Stimulated activated naive B cell treated with anti-CD40 and anti-IgM and Interleukin-4, amounts not matched to agents 10 μg/mL and 1 μg/mL and 100 μg/mL, for 72 hours (primary cell): ENCODE data around the gene RALGPS1.
"Not testable (repeated sequence)": the region's sequence is repeated elsewhere in the genome, so short reads cannot be mapped to it uniquely, and the experiment has no call there.

Experiments used
- ATAC-seq, 2 donors: fragments of 150-1000 bp; cut with Tn5 transposase; replicated peaks; 2 replicates each; pipeline ENCODE4 v1.10.0; 2021; ENCODE audit warnings: moderate library complexity in 1 of 2
- DNase-seq: peaks from one replicate; pipeline ENCODE4 v3.0.0; 2021
- H3K27ac Mint-ChIP-seq: one replicate; pipeline ENCODE4 v1.8.0; 2022; ENCODE audit warnings: mild to moderate bottlenecking, mixed read lengths
- H3K27me3 Mint-ChIP-seq, 2 donors: one replicate each; pipeline ENCODE4 v1.8.0; 2022; ENCODE audit warnings: mixed read lengths in 2 of 2
- H3K36me3 Mint-ChIP-seq, 2 donors: one replicate each; pipeline ENCODE4 v1.8.0; 2022; ENCODE audit warnings: mixed read lengths in 2 of 2, mild to moderate bottlenecking in 1 of 2
- H3K4me1 Mint-ChIP-seq, 2 donors: one replicate each; pipeline ENCODE4 v1.8.0; 2022; ENCODE audit warnings: mixed read lengths in 2 of 2, mild to moderate bottlenecking in 1 of 2
- H3K4me3 Mint-ChIP-seq, 2 donors: one replicate each; pipeline ENCODE4 v1.8.0; 2022; ENCODE audit warnings: mild to moderate bottlenecking in 2 of 2, mixed read lengths in 2 of 2, moderate library complexity in 1 of 2
- H3K9me3 Mint-ChIP-seq, 2 donors: one replicate each; pipeline ENCODE4 v1.8.0; 2022; ENCODE audit warnings: mixed read lengths in 2 of 2, mild to moderate bottlenecking in 1 of 2

The RALGPS1 gene

DNA sequence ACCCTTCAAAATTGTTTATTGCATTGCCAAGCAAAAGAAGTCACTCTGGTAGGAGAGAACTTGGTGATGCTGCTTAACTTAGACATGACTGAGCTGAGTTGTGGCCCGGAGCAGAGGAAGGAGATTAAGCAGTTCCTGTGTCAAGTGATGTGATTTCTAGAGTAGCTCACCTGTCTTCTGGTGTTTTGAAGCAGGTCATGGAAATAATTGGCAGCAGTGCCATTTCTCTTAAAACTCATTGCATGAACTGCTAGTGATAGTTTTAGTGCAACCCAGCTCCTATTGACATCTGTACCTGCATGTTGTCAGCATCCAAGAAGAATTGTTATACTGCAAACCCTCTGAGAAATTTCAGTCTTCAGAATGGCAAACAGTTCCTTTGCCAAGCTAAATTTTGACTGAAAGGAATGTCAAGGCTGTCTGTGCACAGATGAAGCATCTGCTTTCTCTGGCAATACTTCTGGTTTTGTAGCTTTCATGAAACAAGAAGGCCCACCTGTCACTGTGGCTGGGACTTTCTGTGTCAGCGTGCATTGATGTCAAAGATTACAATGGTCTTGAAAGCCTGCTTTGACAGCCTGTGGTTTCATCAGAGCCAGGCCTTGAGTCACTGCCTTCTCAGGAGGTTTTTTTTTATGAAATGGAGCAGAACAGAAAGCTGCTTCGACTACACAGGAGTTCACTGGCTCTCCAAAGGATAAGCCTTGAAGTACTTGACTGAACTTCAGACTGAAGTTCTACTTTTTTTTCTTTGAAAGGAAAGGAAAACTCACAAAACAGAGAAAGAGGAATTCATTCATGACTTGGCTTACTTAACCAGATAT is 90.6 kb downstream of the RALGPS1 start:
- DNase-seq (peak; percentile 46), ATAC-seq (peak; percentile 98)
- H3K27me3 Mint-ChIP-seq, result no peaks in the 10 kb centered on the region
- H3K9me3 Mint-ChIP-seq, result peaks cover 0 to 2% of the 10 kb centered on the region in 2 donors
- peak overlapping the region; percentile 73 for H3K27ac Mint-ChIP-seq
- H3K4me1 Mint-ChIP-seq, result peaks cover 19 to 21% of the 10 kb centered on the region in 2 donors
- H3K36me3 Mint-ChIP-seq, result peaks cover 0 to 3% of the 10 kb centered on the region in 2 donors
- H3K4me3 Mint-ChIP-seq, result no peak overlapping the region

DNA sequence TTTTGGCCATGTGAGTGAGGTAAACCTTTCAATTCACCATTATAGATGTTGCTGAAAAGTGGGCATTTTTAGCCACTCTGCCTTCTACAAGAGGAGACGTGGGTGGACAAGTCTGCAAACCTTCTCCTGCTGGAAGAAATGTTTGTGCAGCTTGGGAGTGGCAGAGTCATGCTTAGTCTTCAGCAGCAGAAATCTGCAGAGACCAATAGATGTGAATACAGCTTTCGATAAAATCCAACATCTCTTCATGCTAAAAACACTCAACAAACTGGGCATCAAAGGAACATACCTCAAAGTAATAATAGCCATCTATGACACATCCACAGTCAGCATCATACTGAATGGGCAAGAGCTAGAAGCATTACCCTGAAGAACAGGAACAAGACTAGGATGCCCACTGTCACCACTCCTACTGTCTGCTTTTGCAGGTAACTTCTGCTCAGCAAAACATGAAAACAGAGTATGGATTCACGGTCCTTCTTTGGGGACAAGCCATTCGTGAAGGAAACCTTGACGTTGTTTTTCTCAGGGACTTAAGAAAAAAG is 91.3 kb downstream of the RALGPS1 start:
- peak overlapping the region; percentile 73 for H3K27ac Mint-ChIP-seq
- no peak for DNase-seq
- peak; percentile 27 to 28 for ATAC-seq
- H3K9me3 Mint-ChIP-seq, result peaks cover 0 to 2% of the 10 kb centered on the region in 2 donors
- H3K4me1 Mint-ChIP-seq, result peaks cover 19 to 21% of the 10 kb centered on the region in 2 donors
- H3K36me3 Mint-ChIP-seq, result peaks cover 0 to 3% of the 10 kb centered on the region in 2 donors
- H3K27me3 Mint-ChIP-seq, result no peaks in the 10 kb centered on the region
- no peak overlapping the region for H3K4me3 Mint-ChIP-seq

DNA sequence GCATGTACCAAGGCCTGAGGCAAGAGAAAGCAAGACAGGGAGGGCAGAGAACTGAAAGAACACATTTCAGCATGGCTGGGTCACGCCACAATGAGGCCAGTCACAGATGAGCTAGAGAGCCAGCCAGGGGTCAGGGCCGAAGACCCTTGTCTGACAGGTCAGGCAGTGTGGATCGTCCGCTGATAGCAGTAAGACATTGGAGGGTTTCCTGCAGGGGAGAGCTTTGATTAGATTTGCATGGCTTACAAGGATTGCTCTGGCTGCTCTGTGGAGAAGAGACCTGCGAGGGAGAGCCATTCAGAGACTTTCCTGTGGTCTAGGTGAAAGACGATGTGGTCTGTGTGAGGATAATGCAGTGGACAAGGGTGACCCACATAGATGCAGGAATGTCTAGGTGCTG is 93.1 kb downstream of the RALGPS1 start:
- ATAC-seq, result no peak
- H3K4me1 Mint-ChIP-seq, result peaks cover 19 to 21% of the 10 kb centered on the region in 2 donors
- peaks cover 0 to 2% of the 10 kb centered on the region in 2 donors for H3K9me3 Mint-ChIP-seq
- no peak for DNase-seq
- no peaks in the 10 kb centered on the region for H3K27me3 Mint-ChIP-seq
- H3K36me3 Mint-ChIP-seq, result peaks cover 0 to 3% of the 10 kb centered on the region in 2 donors
- no peak overlapping the region for H3K4me3 Mint-ChIP-seq
- no peak overlapping the region for H3K27ac Mint-ChIP-seq

GRCh38 chr9:127008076-127008475 is 93.5 kb downstream of the RALGPS1 start:
- DNase-seq, result no peak
- H3K27ac Mint-ChIP-seq, result no peak overlapping the region
- no peak overlapping the region for H3K4me3 Mint-ChIP-seq
- H3K27me3 Mint-ChIP-seq, result no peaks in the 10 kb centered on the region
- H3K36me3 Mint-ChIP-seq, result peaks cover 0 to 3% of the 10 kb centered on the region in 2 donors
- ATAC-seq, result no peak
- peaks cover 0 to 2% of the 10 kb centered on the region in 2 donors for H3K9me3 Mint-ChIP-seq
- peaks cover 19 to 21% of the 10 kb centered on the region in 2 donors for H3K4me1 Mint-ChIP-seq

GRCh38 chr9:127011772-127012171 is 97.2 kb downstream of the RALGPS1 start:
- Mint-ChIP-seq H3K36me3 (peaks cover 0 to 2% of the 10 kb centered on the region in 2 donors), H3K4me1 (peaks cover 8% of the 10 kb centered on the region in 2 donors), H3K27ac (no peak overlapping the region), H3K9me3 (no peaks in the 10 kb centered on the region), H3K27me3 (no peaks in the 10 kb centered on the region), H3K4me3 (no peak overlapping the region)
- no peak for DNase-seq
- ATAC-seq, result no peak

DNA sequence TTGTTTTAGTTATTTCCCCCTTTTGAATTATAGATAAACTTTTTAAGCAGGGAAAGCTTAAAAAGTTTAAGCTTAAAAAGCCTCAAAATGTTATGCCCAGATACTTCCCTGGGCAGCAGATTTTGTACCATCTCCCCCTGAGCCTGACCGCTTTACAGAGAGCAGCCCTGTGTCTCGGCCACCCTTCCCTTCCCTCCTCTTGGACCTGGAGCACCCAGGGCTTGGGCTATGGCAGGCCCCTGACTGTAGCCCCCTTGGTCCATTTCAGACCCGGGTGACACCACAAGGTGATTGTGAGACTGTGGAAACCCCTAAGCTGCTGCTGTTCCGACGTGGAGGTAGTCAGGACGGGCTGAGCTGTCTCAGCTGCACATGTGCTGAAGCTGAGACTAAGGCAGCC is 97.7 kb downstream of the RALGPS1 start:
- no peak for ATAC-seq
- no peaks in the 10 kb centered on the region for H3K27me3 Mint-ChIP-seq
- DNase-seq, result no peak
- peaks cover 0 to 2% of the 10 kb centered on the region in 2 donors for H3K36me3 Mint-ChIP-seq
- peaks cover 7 to 8% of the 10 kb centered on the region in 2 donors for H3K4me1 Mint-ChIP-seq
- H3K4me3 Mint-ChIP-seq, result no peak overlapping the region
- H3K9me3 Mint-ChIP-seq, result no peaks in the 10 kb centered on the region
- H3K27ac Mint-ChIP-seq, result no peak overlapping the region

GRCh38 chr9:127013597-127013996 is 99.0 kb downstream of the RALGPS1 start:
- Mint-ChIP-seq H3K9me3 (no peaks in the 10 kb centered on the region), H3K36me3 (no peaks in the 10 kb centered on the region), H3K4me1 (no peaks in the 10 kb centered on the region), H3K27ac (no peak overlapping the region), H3K27me3 (no peaks in the 10 kb centered on the region), H3K4me3 (no peak overlapping the region)
- DNase-seq (no peak), ATAC-seq (no peak)

DNA sequence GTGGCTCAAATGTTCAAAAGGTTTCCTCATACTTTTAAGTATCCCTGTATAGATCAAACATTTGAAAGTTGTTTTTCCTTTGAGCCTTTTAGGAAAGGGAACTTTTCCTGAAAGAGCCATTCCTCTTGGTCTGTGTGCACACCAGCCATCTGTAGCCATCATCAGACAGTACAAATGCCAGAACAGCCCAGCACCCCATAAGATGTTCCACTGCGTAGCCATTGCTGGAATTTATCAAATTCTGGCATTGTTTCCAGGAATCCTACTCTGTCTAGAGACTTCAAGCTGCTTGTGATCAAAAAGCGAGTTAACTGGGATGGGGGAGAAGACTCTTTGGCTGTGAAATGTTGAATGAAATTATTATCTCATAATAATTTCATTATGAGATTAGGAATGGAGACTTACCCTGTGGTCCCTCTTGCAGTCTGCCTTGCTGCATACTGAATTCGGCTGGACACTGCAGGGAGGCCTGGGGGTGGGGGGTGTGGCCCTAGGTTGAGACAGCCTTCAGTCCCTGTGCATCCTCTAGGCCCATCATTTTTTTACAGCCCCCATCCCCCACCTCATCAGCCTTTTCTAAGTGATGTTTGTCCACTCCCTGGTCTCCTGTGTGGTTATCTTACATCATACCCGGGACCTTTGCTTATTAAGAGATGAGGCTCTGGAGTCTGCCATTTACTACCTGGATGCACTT is 99.8 kb downstream of the RALGPS1 start:
- Mint-ChIP-seq H3K27ac (no peak overlapping the region), H3K4me3 (no peak overlapping the region), H3K27me3 (no peaks in the 10 kb centered on the region), H3K36me3 (no peaks in the 10 kb centered on the region), H3K4me1 (no peaks in the 10 kb centered on the region), H3K9me3 (no peaks in the 10 kb centered on the region)
- no peak for ATAC-seq
- DNase-seq, result no peak

DNA sequence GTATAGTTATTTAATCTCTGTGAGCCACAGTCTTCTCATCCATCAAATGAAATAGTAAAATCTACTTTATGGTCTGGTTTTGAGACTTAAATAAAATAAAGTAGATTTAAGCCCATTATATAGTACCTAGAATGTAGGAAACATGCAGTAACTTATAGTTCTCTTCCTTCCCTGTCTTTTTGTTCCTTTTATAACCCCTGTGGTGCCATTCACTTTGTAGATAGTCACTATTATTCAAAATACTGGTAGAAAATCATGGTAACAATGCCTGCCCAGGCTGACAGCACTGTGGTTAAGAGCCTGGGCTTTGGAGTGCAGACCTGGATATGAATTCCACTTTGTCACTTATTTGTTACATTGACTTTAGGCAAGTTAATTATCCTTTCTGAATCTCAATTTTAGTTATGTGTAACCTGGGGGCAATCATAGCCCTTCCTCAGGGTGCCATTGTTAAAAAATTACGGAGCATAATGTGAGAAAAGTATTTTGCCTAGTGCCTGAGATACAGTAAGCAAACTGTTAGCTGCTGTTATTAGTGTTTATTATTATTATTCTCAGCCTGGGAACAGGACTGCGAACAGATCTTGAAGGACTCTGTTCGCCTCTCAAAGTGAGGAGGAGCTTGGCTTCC is 100.4 kb downstream of the RALGPS1 start:
- Mint-ChIP-seq H3K36me3 (no peaks in the 10 kb centered on the region), H3K9me3 (no peaks in the 10 kb centered on the region), H3K4me1 (no peaks in the 10 kb centered on the region), H3K4me3 (no peak overlapping the region), H3K27ac (no peak overlapping the region), H3K27me3 (no peaks in the 10 kb centered on the region)
- ATAC-seq, result no peak
- DNase-seq, result no peak

- Mint-ChIP-seq H3K4me3 (no peak overlapping the region), H3K9me3 (no peaks in the 10 kb centered on the region), H3K36me3 (no peaks in the 10 kb centered on the region), H3K27me3 (no peaks in the 10 kb centered on the region), H3K4me1 (no peaks in the 10 kb centered on the region), H3K27ac (no peak overlapping the region)
- no peak for ATAC-seq
- no peak for DNase-seq
These were observed 101.4 kb downstream of the RALGPS1 start for GRCh38 chr9:127015921-127016512.

DNA sequence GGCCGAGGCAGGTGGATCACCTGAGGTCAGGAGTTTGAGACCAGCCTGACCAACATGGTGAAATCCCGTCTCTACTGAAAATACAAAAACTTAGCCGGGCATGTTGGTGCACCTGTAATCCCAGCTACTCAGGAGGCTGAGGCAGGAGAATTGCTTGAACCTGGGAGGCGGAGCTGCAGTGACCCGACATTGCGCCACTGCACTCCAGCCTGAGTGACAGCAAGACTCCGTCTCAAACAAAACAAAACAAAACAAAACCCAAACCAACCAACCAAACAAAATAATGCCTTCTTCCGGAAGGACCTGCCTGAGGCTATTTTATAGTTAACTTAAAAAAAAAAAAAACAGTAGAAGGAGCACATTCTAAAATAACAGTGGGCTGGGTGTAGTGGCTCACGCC is 103.4 kb downstream of the RALGPS1 start:
- H3K36me3 Mint-ChIP-seq, DNase-seq, H3K27ac Mint-ChIP-seq, H3K4me3 Mint-ChIP-seq, H3K4me1 Mint-ChIP-seq, H3K27me3 Mint-ChIP-seq, ATAC-seq, H3K9me3 Mint-ChIP-seq: not testable (repeated sequence)

DNA sequence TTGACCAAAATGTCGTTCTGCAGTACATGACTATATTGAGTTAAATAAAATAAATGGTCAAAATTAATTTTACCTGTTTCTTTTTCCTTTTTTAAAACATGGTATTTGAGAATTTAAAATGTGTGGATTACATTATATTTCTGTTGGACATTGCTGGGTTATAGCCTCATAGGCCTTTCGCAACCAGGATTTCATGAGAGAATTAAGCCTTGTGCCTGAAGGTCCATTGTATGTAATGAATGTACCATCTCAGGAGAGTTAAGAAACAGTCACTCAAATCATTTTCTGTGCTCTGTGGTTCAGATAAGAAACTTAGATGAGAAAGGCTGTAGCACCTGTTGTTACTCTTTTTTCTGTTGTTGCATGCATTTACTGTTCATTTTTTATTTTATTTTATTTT is 104.4 kb downstream of the RALGPS1 start:
- DNase-seq (no peak), ATAC-seq (no peak)
- Mint-ChIP-seq H3K27me3 (no peaks in the 10 kb centered on the region), H3K4me3 (no peak overlapping the region), H3K36me3 (peaks cover 5 to 8% of the 10 kb centered on the region in 2 donors), H3K27ac (no peak overlapping the region), H3K4me1 (peaks cover 8 to 12% of the 10 kb centered on the region in 2 donors), H3K9me3 (peaks cover 0 to 2% of the 10 kb centered on the region in 2 donors)

GRCh38 chr9:127020036-127020801 is 105.6 kb downstream of the RALGPS1 start:
- no peak overlapping the region for H3K27ac Mint-ChIP-seq
- DNase-seq, result no peak
- no peak for ATAC-seq
- H3K9me3 Mint-ChIP-seq, result peaks cover 0 to 2% of the 10 kb centered on the region in 2 donors
- peaks cover 6 to 15% of the 10 kb centered on the region in 2 donors for H3K36me3 Mint-ChIP-seq
- H3K4me1 Mint-ChIP-seq, result peaks cover 8 to 12% of the 10 kb centered on the region in 2 donors
- no peak overlapping the region for H3K4me3 Mint-ChIP-seq
- H3K27me3 Mint-ChIP-seq, result no peaks in the 10 kb centered on the region

DNA sequence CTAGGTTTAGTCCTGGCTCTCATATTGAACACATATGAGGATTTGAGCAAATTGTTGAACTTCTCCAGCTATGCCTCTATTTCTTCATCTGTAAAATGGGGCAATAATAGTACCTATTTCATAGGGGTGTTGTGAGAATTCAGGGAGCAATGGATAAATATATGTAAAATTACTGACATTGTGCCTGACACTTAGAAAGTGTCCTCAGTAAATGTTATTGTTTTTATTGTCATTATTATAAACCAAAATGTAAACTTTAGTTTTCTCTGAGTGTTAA is 106.2 kb downstream of the RALGPS1 start:
- Mint-ChIP-seq H3K4me1 (peaks cover 8 to 12% of the 10 kb centered on the region in 2 donors), H3K27me3 (no peaks in the 10 kb centered on the region), H3K9me3 (peaks cover 0 to 2% of the 10 kb centered on the region in 2 donors), H3K36me3 (peaks cover 6 to 15% of the 10 kb centered on the region in 2 donors), H3K4me3 (no peak overlapping the region), H3K27ac (no peak overlapping the region)
- no peak for DNase-seq
- ATAC-seq, result no peak
